CD4-positive, alpha-beta T cell (primary cell): ENCODE data around the gene CTPS2. TPM values are rescaled to one million over a fixed set of nuclear protein-coding genes. Genes with fewer than 3 reads are reported as not detected.

Experiments used
- ATAC-seq: fragments of 200-7000 bp; cut with Tn5 transposase; one replicate; pipeline ENCODE4 v1.10.0; 2022; ENCODE audit warnings: mild to moderate bottlenecking; ENCODE audit not compliant: poor library complexity
- CTCF ChIA-PET: fragments of 350-600 bp; sonication (Branson Sonifier 250); formaldehyde crosslinking; loops from one replicate; lab custom pipeline; 2021; ENCODE audit warnings: antibody characterized with exemption, inconsistent platforms; lab: Charles Lee
- POLR2A ChIA-PET: fragments of 350-600 bp; sonication (Branson Sonifier 250); formaldehyde crosslinking; loops from one replicate; lab custom pipeline; 2021; ENCODE audit warnings: antibody characterized with exemption, inconsistent platforms; lab: Charles Lee
- DNase-seq, 14 experiments: peaks; one replicate each; pipeline ENCODE4 v3.0.0-alpha.2; 2013 to 2020; ENCODE audit warnings: mixed read lengths in 2 of 14
- H3K27ac ChIP-seq, 2 donors: one replicate each; pipeline versions ENCODE4 v1.5.1 to v1.7.0; 2013; ENCODE audit warnings: low read length in 2 of 2, low read depth in 1 of 2, mild to moderate bottlenecking in 1 of 2
- H3K27me3 ChIP-seq, 2 experiments: 1 replicate in 1 of 2; 2 replicates in 1 of 2; pipeline versions ENCODE4 v1.6.1 to v1.7.0; 2013; ENCODE audit warnings: low read length in 2 of 2, control low read depth in 1 of 2, mild to moderate bottlenecking in 1 of 2, moderate library complexity in 1 of 2; ENCODE audit not compliant: insufficient read depth in 2 of 2, control insufficient read depth in 1 of 2
- H3K36me3 ChIP-seq: one replicate; pipeline ENCODE4 v1.6.1; 2013; ENCODE audit warnings: low read length, control low read depth; ENCODE audit not compliant: insufficient read depth
- H3K4me1 ChIP-seq: one replicate; pipeline ENCODE4 v1.6.1; 2013; ENCODE audit warnings: low read length, control low read depth; ENCODE audit not compliant: insufficient read depth
- H3K4me3 ChIP-seq: one replicate; pipeline ENCODE4 v1.5.1; 2013; ENCODE audit warnings: mild to moderate bottlenecking, low read length, moderate library complexity
- H3K9me3 ChIP-seq, 2 experiments: 1 replicate in 1 of 2; 2 replicates in 1 of 2; pipeline versions ENCODE4 v1.6.1 to v1.7.0; 2013; ENCODE audit warnings: low read length in 2 of 2, mild to moderate bottlenecking in 2 of 2, control low read depth in 1 of 2, moderate library complexity in 1 of 2; ENCODE audit not compliant: control insufficient read depth in 1 of 2, insufficient read depth in 1 of 2
- H3K27ac Mint-ChIP-seq: one replicate; pipeline ENCODE4 v1.8.0; 2020; ENCODE audit warnings: mixed read lengths
- H3K27me3 Mint-ChIP-seq: one replicate; pipeline ENCODE4 v1.8.0; 2021; ENCODE audit warnings: mixed read lengths
- H3K36me3 Mint-ChIP-seq: one replicate; pipeline ENCODE4 v1.8.0; 2021; ENCODE audit warnings: low read depth, mixed read lengths
- H3K4me1 Mint-ChIP-seq: one replicate; pipeline ENCODE4 v1.8.0; 2021; ENCODE audit warnings: low read depth, mixed read lengths
- H3K4me3 Mint-ChIP-seq: one replicate; pipeline ENCODE4 v1.8.0; 2020; ENCODE audit warnings: mild to moderate bottlenecking, mixed read lengths
- H3K9me3 Mint-ChIP-seq: one replicate; pipeline ENCODE4 v1.8.0; 2020; ENCODE audit warnings: mixed read lengths
- intact Hi-C, 2 experiments: fragments of 100-400 bp; cut with DNase I in 1 of 2; cut with micrococcal nuclease in 1 of 2; formaldehyde crosslinking; loops; one replicate each; pipeline versions ENCODE4 v1.15.1 to v1.9.0; 2023 to 2025; cut with DNase I, micrococcal nuclease
- total RNA-seq, 174 experiments: library from RNA in 2 of 174; stranded (reverse) in 2 of 174; gene quantifications; one replicate each; pipeline ENCODE4 v1.2.3 and lab custom pipeline; 2021 to 2026
- TF ChIP-seq, protein P1 (sequence below): fragments of 200-600 bp; IDR thresholded peaks from one replicate; pipeline ENCODE4 v1.8.0; 2022; ENCODE audit warnings: antibody characterized with exemption, mild to moderate bottlenecking

Gene CTPS2
- total RNA-seq, 2 experiments from 2014 or later: 3.8 to 4.6 TPM

DNA sequence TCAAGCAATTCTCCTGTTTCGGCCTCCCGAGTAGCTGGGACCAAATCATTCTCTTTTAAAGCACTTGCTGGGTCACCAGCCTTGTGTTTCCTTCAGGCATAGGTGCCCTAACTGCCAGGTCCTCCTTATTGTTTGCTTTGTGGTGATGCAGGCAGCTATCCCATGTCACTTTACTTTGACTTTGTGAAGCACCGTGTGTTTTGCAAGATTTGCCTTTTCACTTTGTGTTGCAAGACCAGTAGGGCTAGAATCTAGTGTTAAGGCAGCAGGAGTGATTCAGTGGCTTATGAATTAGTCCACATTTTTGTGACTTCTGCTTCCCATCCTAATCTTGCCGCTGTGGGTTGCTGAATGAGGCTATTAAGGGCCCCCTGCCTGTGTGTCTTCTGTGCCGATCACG, 27.1 kb upstream of the CTPS2 start:
- H3K27me3 Mint-ChIP-seq: no peaks in the 10 kb centered on the region
- no peaks in the 10 kb centered on the region for H3K9me3 Mint-ChIP-seq
- no peaks in the 10 kb centered on the region for H3K27me3 ChIP-seq
- POLR2A ChIA-PET: no interaction called here
- H3K36me3 ChIP-seq: peaks cover 38% of the 10 kb centered on the region
- ATAC-seq: no peak
- H3K27ac Mint-ChIP-seq: no peak overlapping the region
- no peaks in the 10 kb centered on the region for H3K4me1 Mint-ChIP-seq
- H3K36me3 Mint-ChIP-seq: peaks cover 77% of the 10 kb centered on the region
- intact Hi-C loops: no loop called here
- H3K4me3 Mint-ChIP-seq: no peak overlapping the region
- TF ChIP-seq, protein P1, sequence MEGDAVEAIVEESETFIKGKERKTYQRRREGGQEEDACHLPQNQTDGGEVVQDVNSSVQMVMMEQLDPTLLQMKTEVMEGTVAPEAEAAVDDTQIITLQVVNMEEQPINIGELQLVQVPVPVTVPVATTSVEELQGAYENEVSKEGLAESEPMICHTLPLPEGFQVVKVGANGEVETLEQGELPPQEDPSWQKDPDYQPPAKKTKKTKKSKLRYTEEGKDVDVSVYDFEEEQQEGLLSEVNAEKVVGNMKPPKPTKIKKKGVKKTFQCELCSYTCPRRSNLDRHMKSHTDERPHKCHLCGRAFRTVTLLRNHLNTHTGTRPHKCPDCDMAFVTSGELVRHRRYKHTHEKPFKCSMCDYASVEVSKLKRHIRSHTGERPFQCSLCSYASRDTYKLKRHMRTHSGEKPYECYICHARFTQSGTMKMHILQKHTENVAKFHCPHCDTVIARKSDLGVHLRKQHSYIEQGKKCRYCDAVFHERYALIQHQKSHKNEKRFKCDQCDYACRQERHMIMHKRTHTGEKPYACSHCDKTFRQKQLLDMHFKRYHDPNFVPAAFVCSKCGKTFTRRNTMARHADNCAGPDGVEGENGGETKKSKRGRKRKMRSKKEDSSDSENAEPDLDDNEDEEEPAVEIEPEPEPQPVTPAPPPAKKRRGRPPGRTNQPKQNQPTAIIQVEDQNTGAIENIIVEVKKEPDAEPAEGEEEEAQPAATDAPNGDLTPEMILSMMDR: no peak
- no peak overlapping the region for H3K4me3 ChIP-seq
- no peak for DNase-seq
- no peaks in the 10 kb centered on the region for H3K9me3 ChIP-seq
- no peak overlapping the region for H3K27ac ChIP-seq
- H3K4me1 ChIP-seq: no peaks in the 10 kb centered on the region
- CTCF ChIA-PET: no interaction called here

DNA sequence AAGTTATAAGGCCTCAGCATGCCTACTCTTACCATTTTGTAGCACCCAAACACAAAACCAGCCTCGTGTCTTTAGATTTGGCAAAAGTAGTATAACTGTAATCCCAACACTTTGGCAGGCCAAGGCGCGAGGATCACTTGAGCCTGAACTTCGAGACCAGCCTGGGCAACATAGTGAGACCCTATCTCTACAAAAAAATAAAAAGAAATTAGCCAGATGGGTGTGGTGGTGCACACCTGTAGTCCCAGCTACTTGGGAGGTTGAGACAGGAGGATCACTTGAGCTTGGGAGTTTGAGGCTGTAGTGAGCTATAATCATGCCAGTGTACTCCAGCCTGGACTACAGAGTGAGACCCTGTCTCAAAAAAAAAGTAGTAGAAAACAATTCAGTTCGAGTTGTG, 24.6 kb upstream of the CTPS2 start:
- H3K36me3 Mint-ChIP-seq: peaks cover 76% of the 10 kb centered on the region
- H3K27ac Mint-ChIP-seq: no peak overlapping the region
- no peaks in the 10 kb centered on the region for H3K27me3 ChIP-seq
- ATAC-seq (no peak), DNase-seq (no peak)
- TF ChIP-seq, protein P1: no peak
- H3K4me3 ChIP-seq: no peak overlapping the region
- no peaks in the 10 kb centered on the region for H3K9me3 ChIP-seq
- intact Hi-C loops: no loop called here
- ChIA-PET CTCF (no interaction called here), POLR2A (no interaction called here)
- no peaks in the 10 kb centered on the region for H3K4me1 ChIP-seq
- no peaks in the 10 kb centered on the region for H3K9me3 Mint-ChIP-seq
- H3K4me1 Mint-ChIP-seq: peaks cover 7% of the 10 kb centered on the region
- no peaks in the 10 kb centered on the region for H3K27me3 Mint-ChIP-seq
- H3K27ac ChIP-seq: no peak overlapping the region
- H3K4me3 Mint-ChIP-seq: no peak overlapping the region
- H3K36me3 ChIP-seq: peaks cover 24% of the 10 kb centered on the region

DNA sequence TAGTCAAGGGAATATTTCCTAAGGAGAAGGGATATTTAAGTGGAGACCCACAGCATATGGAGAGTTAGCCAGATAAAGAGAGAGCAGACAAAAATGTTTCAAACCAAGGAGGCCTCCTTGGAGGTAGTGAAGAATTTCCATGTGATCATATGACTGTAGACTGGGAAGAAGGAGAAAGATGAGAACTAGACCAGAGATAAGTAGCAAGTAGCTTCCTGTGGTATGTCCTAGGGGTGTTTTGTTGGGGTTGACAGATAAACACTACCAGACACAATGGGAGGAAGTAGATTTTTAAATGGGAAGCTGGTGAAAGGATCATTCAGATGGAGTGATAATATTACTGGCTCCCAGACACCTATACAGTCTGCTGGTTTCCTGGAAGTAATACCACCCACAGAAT, 20.5 kb upstream of the CTPS2 start:
- DNase-seq: no peak
- H3K4me1 Mint-ChIP-seq: peaks cover 7% of the 10 kb centered on the region
- H3K4me3 Mint-ChIP-seq: no peak overlapping the region
- H3K36me3 Mint-ChIP-seq: peaks cover 39% of the 10 kb centered on the region
- Histone ChIP-seq H3K27me3 (no peaks in the 10 kb centered on the region), H3K9me3 (no peaks in the 10 kb centered on the region), H3K4me3 (no peak overlapping the region), H3K36me3 (peaks cover 19% of the 10 kb centered on the region), H3K4me1 (no peaks in the 10 kb centered on the region), H3K27ac (no peak overlapping the region)
- no peaks in the 10 kb centered on the region for H3K9me3 Mint-ChIP-seq
- POLR2A ChIA-PET: no interaction called here
- intact Hi-C loops: no loop called here
- CTCF ChIA-PET: no interaction called here
- no peak for ATAC-seq
- H3K27ac Mint-ChIP-seq: no peak overlapping the region
- TF ChIP-seq, protein P1: no peak
- no peaks in the 10 kb centered on the region for H3K27me3 Mint-ChIP-seq
